Measurements from ENCODE around the gene GABPA. TPM values are rescaled to one million over a fixed set of nuclear protein-coding genes. Genes with fewer than 3 reads are reported as not detected.

Gene GABPA
- total and polyA plus RNA-seq, 9 donors: 14.8 to 32.5 (median 25.3) TPM

GRCh38 chr21:25722631-25723030 is 12.1 kb upstream of the GABPA start:
- H3K27ac ChIP-seq: no peak overlapping the region
- WGBS, 3 donors: 86 to 92% (median 87%) methylated on average over 3 of the region's 3 CpGs
- TF ChIP-seq EP300 (IDR thresholded peaks at IDR 0.05) (no peak), POLR2A (IDR thresholded peaks at IDR 0.05) (no peak), CTCF (IDR thresholded peaks at IDR 0.05) (no peak)
- no peaks in the 10 kb centered on the region for H3K27me3 ChIP-seq
- no peaks in the 10 kb centered on the region for H3K9me3 ChIP-seq
- intact Hi-C loops (cut with DNase I): no loop called here
- no peaks in the 10 kb centered on the region for H3K36me3 ChIP-seq
- H3K4me1 ChIP-seq (ENCODE audit: insufficient read depth): no peaks in the 10 kb centered on the region
- no peak overlapping the region for H3K4me3 ChIP-seq
- DNase-seq: no peak

- intact Hi-C loops (cut with DNase I): loop anchor here in 1 of 4 donors (10.0 kb wide), 1 partner anchor 127 kb away; the partner anchor contains the start of gene MRPL39
- no peaks in the 10 kb centered on the region for H3K36me3 ChIP-seq
- no peaks in the 10 kb centered on the region for H3K27me3 ChIP-seq
- H3K4me1 ChIP-seq (ENCODE audit: insufficient read depth): peaks cover 1% of the 10 kb centered on the region
- DNase-seq: no peak
- 72 to 75% (median 73%) methylated on average over 6 of the region's 6 CpGs for WGBS, 3 donors
- H3K9me3 ChIP-seq: no peaks in the 10 kb centered on the region
- TF ChIP-seq EP300 (IDR thresholded peaks at IDR 0.05) (no peak), POLR2A (IDR thresholded peaks at IDR 0.05) (no peak), CTCF (IDR thresholded peaks at IDR 0.05) (no peak)
- H3K27ac ChIP-seq: no peak overlapping the region
- no peak overlapping the region for H3K4me3 ChIP-seq
Measured at GRCh38 chr21:25732091-25732760, 2.5 kb upstream of the GABPA start.

GRCh38 chr21:25733859-25734653 is 716 bp upstream of the GABPA start:
- intact Hi-C loops (cut with DNase I): loop anchor here in 1 of 4 donors (10.0 kb wide), 1 partner anchor 129 kb away; the partner anchor contains the start of gene MRPL39
- Histone ChIP-seq H3K9me3 (no peaks in the 10 kb centered on the region), H3K27ac (peak overlapping the region; percentile 95 to 99), H3K4me1 (ENCODE audit: insufficient read depth) (peaks cover 3% of the 10 kb centered on the region), H3K27me3 (no peaks in the 10 kb centered on the region), H3K36me3 (no peaks in the 10 kb centered on the region), H3K4me3 (peak overlapping the region; percentile 99)
- DNase-seq: no peak
- TF ChIP-seq POLR2A (IDR thresholded peaks at IDR 0.05) (no peak), EP300 (IDR thresholded peaks at IDR 0.05) (no peak), CTCF (IDR thresholded peaks at IDR 0.05) (no peak)
- 2 to 3% (median 3%) methylated on average over 29 to 30 of the region's 30 CpGs for WGBS, 3 donors

GRCh38 chr21:25734654-25734903 is 193 bp upstream of the GABPA start:
- no peak for TF ChIP-seq EP300 (IDR thresholded peaks at IDR 0.05)
- peak; percentile 59 for TF ChIP-seq POLR2A (IDR thresholded peaks at IDR 0.05)
- no peak for TF ChIP-seq CTCF (IDR thresholded peaks at IDR 0.05)

More at GRCh38 chr21:25734654-25734903, 193 bp upstream of the GABPA start:
- intact Hi-C loops (cut with DNase I): loop anchor here in 1 of 4 donors (10.0 kb wide), 1 partner anchor 130 kb away; the partner anchor contains the start of gene MRPL39
- Histone ChIP-seq H3K27ac (peak overlapping the region; percentile 95 to 99), H3K4me1 (ENCODE audit: insufficient read depth) (peaks cover 3% of the 10 kb centered on the region), H3K36me3 (no peaks in the 10 kb centered on the region), H3K9me3 (no peaks in the 10 kb centered on the region), H3K27me3 (no peaks in the 10 kb centered on the region), H3K4me3 (peak overlapping the region; percentile 99)
- 0 to 1% (median 0%) methylated on average over 9 to 10 of the region's 10 CpGs for WGBS, 3 donors
- no peak for DNase-seq
